Astrocyte (in vitro differentiated cells and primary cell): ENCODE data around the gene LRRC36. TPM values are rescaled to one million over a fixed set of nuclear protein-coding genes. Genes with fewer than 3 reads are reported as not detected.

Experiments
- DNase-seq: peaks from one replicate; pipeline ENCODE4 v3.0.0-alpha.2; 2010; ENCODE audit warnings: low read depth
- FAIRE-seq: peaks from 2 replicates; lab custom pipeline; 2011; peaks lifted over from hg19 to GRCh38; lab: Jason Lieb, UNC
- H2AFZ ChIP-seq: 2 replicates; pipeline ENCODE4 v1.6.0; 2012; ENCODE audit warnings: low read depth, low read length, inconsistent platforms
- H3K27ac ChIP-seq: 2 replicates; pipeline ENCODE4 v1.5.1; 2011; ENCODE audit warnings: low read depth, low read length, inconsistent platforms
- H3K27me3 ChIP-seq: 2 replicates; pipeline ENCODE4 v1.6.0; 2011; ENCODE audit warnings: low read length, inconsistent platforms; ENCODE audit not compliant: insufficient read depth
- H3K36me3 ChIP-seq: 2 replicates; pipeline ENCODE4 v1.5.1; 2011; ENCODE audit warnings: low read length, inconsistent platforms; ENCODE audit not compliant: insufficient read depth
- H3K4me1 ChIP-seq: 2 replicates; pipeline ENCODE4 v1.5.1; 2011; ENCODE audit warnings: low read length, inconsistent platforms; ENCODE audit not compliant: insufficient read depth
- H3K4me2 ChIP-seq: 2 replicates; pipeline ENCODE4 v1.6.0; 2012; ENCODE audit warnings: low read length, inconsistent platforms
- H3K4me3 ChIP-seq: 2 replicates; pipeline ENCODE4 v1.5.1; 2011; ENCODE audit warnings: low read depth, mild to moderate bottlenecking, low read length, inconsistent platforms; ENCODE audit not compliant: insufficient read depth
- H3K79me2 ChIP-seq: 2 replicates; pipeline ENCODE4 v1.6.0; 2012; ENCODE audit warnings: mild to moderate bottlenecking, low read length, inconsistent platforms; ENCODE audit not compliant: insufficient read depth
- H3K9ac ChIP-seq: 2 replicates; pipeline ENCODE4 v1.6.0; 2012; ENCODE audit warnings: mild to moderate bottlenecking, low read length, inconsistent platforms
- H3K9me3 ChIP-seq: 2 replicates; pipeline ENCODE4 v1.5.1; 2012; ENCODE audit warnings: low read depth, mild to moderate bottlenecking, low read length, inconsistent platforms; ENCODE audit not compliant: insufficient read depth
- H4K20me1 ChIP-seq: 2 replicates; pipeline ENCODE4 v1.6.0; 2012; ENCODE audit warnings: low read length, inconsistent platforms; ENCODE audit not compliant: insufficient read depth
- H3K27ac Mint-ChIP-seq: one replicate; pipeline ENCODE4 v1.8.0; 2021; ENCODE audit warnings: mild to moderate bottlenecking, mixed read lengths; ENCODE audit not compliant: unreplicated experiment
- H3K27me3 Mint-ChIP-seq: one replicate; pipeline ENCODE4 v1.8.0; 2021; ENCODE audit warnings: low read depth, mixed read lengths; ENCODE audit not compliant: unreplicated experiment
- H3K36me3 Mint-ChIP-seq: one replicate; pipeline ENCODE4 v1.8.0; 2021; ENCODE audit warnings: low read depth, mixed read lengths; ENCODE audit not compliant: unreplicated experiment
- H3K4me1 Mint-ChIP-seq: one replicate; pipeline ENCODE4 v1.8.0; 2021; ENCODE audit warnings: low read depth, mixed read lengths; ENCODE audit not compliant: unreplicated experiment
- H3K4me3 Mint-ChIP-seq: one replicate; pipeline ENCODE4 v1.8.0; 2021; ENCODE audit warnings: mild to moderate bottlenecking, moderate library complexity, mixed read lengths; ENCODE audit not compliant: unreplicated experiment
- H3K9me3 Mint-ChIP-seq: one replicate; pipeline ENCODE4 v1.8.0; 2021; ENCODE audit warnings: mild to moderate bottlenecking, mixed read lengths; ENCODE audit not compliant: unreplicated experiment
- CTCF ChIP-seq: IDR thresholded peaks from 2 replicates; pipeline ENCODE4 v1.5.1; 2011; ENCODE audit warnings: low read depth, mild to moderate bottlenecking, inconsistent platforms, low read length, moderate library complexity; ENCODE audit not compliant: insufficient read depth
- EZH2 ChIP-seq: IDR thresholded peaks from 2 replicates; pipeline ENCODE4 v1.6.1; 2012; ENCODE audit warnings: mild to moderate bottlenecking, low read length, inconsistent platforms; ENCODE audit not compliant: insufficient read depth
- total RNA-seq: library from RNA; stranded (reverse); gene quantifications from 2 replicates; pipeline ENCODE4 v1.2.1, GENCODE V29; 2021

The LRRC36 gene
- total RNA-seq, 1 donor from 2014 or later, result not detected

GRCh38 chr16:67281536-67282446, 44.8 kb upstream of the LRRC36 start:
- peaks cover 25% of the 10 kb centered on the region for H3K4me1 Mint-ChIP-seq
- peaks cover 25% of the 10 kb centered on the region for H3K27me3 Mint-ChIP-seq
- DNase-seq, result no peak
- Histone ChIP-seq H2AFZ (no peak overlapping the region), H3K27me3 (no peaks in the 10 kb centered on the region), H3K27ac (no peak overlapping the region), H3K9me3 (no peaks in the 10 kb centered on the region), H3K4me1 (peaks cover 20% of the 10 kb centered on the region), H3K36me3 (no peaks in the 10 kb centered on the region), H3K9ac (no peak overlapping the region), H3K4me2 (no peak overlapping the region), H3K4me3 (no peak overlapping the region), H3K79me2 (peaks cover 2% of the 10 kb centered on the region), H4K20me1 (no peaks in the 10 kb centered on the region)
- H3K9me3 Mint-ChIP-seq, result peaks cover 3% of the 10 kb centered on the region
- no peak overlapping the region for H3K27ac Mint-ChIP-seq
- H3K36me3 Mint-ChIP-seq, result peaks cover 6% of the 10 kb centered on the region
- FAIRE-seq, result no peak
- TF ChIP-seq EZH2, result no peak
- no peak for TF ChIP-seq CTCF
- no peak overlapping the region for H3K4me3 Mint-ChIP-seq

- Histone ChIP-seq H3K9ac (no peak overlapping the region), H3K36me3 (no peaks in the 10 kb centered on the region), H3K79me2 (peaks cover 2% of the 10 kb centered on the region), H2AFZ (no peak overlapping the region), H3K9me3 (no peaks in the 10 kb centered on the region), H3K27ac (no peak overlapping the region), H3K4me2 (no peak overlapping the region), H4K20me1 (no peaks in the 10 kb centered on the region), H3K4me3 (no peak overlapping the region), H3K4me1 (peaks cover 16% of the 10 kb centered on the region), H3K27me3 (no peaks in the 10 kb centered on the region)
- H3K27ac Mint-ChIP-seq, result no peak overlapping the region
- peaks cover 6% of the 10 kb centered on the region for H3K36me3 Mint-ChIP-seq
- H3K4me1 Mint-ChIP-seq, result peaks cover 20% of the 10 kb centered on the region
- peaks cover 31% of the 10 kb centered on the region for H3K27me3 Mint-ChIP-seq
- DNase-seq, result no peak
- peaks cover 3% of the 10 kb centered on the region for H3K9me3 Mint-ChIP-seq
- TF ChIP-seq EZH2 (no peak), CTCF (no peak)
- no peak overlapping the region for H3K4me3 Mint-ChIP-seq
- no peak for FAIRE-seq
Observed at GRCh38 chr16:67282447-67282805, 44.2 kb upstream of the LRRC36 start.
